Vagina (tissue), 2 donors: ENCODE results near the gene VTI1A.

ENCODE experiments used
- POLR2A ChIP-seq, 2 donors: fragments of 450-650 bp; IDR thresholded peaks; one replicate each; pipeline ENCODE4 v1.6.1; 2017; ENCODE audit warnings: antibody characterized with exemption in 2 of 2, mild to moderate bottlenecking in 2 of 2, moderate library complexity in 2 of 2
- POLR2AphosphoS5 ChIP-seq, 2 donors: sonication (generic); formaldehyde crosslinking; IDR thresholded peaks; one replicate each; pipeline ENCODE4 v1.9.0; 2017; ENCODE audit warnings: antibody characterized with exemption in 2 of 2, mild to moderate bottlenecking in 2 of 2, low read depth in 1 of 2; ENCODE audit not compliant: insufficient read depth in 1 of 2
- TF ChIP-seq, protein P1 (sequence below), 3 experiments: fragments of 450-650 bp in 2 of 3; fragments of 200-600 bp in 1 of 3; sonication (generic) in 1 of 3; IDR thresholded peaks; one replicate each; pipeline ENCODE4 v1.5.1; 2017 to 2019; ENCODE audit warnings: antibody characterized with exemption in 3 of 3, mild to moderate bottlenecking in 2 of 3, moderate library complexity in 2 of 3

DNA sequence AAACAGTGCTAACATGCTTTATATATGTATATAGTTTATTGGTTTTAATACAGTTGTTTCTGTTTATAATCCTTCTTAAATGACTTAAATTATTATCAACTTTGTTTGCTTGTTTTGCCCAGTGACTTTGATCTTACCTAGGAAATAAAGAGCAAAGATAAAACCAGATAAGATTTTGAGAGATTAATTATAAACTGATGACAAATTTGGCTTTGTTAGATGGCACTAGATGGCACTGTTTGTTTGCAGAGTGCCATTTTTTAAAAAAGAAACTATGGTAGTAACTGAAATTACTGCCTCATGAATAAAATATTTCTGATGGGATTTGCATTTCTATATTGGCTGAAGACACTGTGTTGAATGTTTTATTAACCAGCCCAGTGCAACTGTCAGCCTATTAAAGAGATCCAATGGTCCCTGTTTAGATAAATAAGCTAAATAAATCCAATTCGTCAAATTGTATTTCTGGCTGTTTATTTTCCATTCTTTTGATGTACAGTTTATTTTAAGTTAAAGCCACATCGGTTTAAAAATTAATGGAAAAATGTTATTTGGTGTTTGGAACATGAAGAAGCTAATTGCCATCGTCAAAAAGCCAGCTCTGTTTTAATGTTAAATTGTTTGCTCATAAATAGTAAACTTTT, 28.7 kb downstream of the VTI1A start:
- TF ChIP-seq, protein P1, sequence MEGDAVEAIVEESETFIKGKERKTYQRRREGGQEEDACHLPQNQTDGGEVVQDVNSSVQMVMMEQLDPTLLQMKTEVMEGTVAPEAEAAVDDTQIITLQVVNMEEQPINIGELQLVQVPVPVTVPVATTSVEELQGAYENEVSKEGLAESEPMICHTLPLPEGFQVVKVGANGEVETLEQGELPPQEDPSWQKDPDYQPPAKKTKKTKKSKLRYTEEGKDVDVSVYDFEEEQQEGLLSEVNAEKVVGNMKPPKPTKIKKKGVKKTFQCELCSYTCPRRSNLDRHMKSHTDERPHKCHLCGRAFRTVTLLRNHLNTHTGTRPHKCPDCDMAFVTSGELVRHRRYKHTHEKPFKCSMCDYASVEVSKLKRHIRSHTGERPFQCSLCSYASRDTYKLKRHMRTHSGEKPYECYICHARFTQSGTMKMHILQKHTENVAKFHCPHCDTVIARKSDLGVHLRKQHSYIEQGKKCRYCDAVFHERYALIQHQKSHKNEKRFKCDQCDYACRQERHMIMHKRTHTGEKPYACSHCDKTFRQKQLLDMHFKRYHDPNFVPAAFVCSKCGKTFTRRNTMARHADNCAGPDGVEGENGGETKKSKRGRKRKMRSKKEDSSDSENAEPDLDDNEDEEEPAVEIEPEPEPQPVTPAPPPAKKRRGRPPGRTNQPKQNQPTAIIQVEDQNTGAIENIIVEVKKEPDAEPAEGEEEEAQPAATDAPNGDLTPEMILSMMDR (IDR thresholded peaks at IDR 0.05): peak in 1 of 3 experiments; percentile 14
- TF ChIP-seq POLR2A (IDR thresholded peaks at IDR 0.05): no peak
- no peak for TF ChIP-seq POLR2AphosphoS5 (IDR thresholded peaks at IDR 0.05; ENCODE audit: insufficient read depth in 1 of 2, low read depth in 1 of 2)
